Mucosa of descending colon (tissue), 3 donors: Measurements from ENCODE around the gene GRK5. TPM values are rescaled to one million over a fixed set of nuclear protein-coding genes. Genes with fewer than 3 reads are reported as not detected.

Source experiments
- ATAC-seq: fragments of 200-7000 bp; cut with Tn5 transposase; one replicate; pipeline ENCODE4 v1.9.1; 2020; ENCODE audit warnings: mild to moderate bottlenecking, moderate library complexity
- DNase-seq, 3 donors: peaks; one replicate each; pipeline ENCODE4 v3.0.0-alpha.2; 2020
- H3K36me3 ChIP-seq: fragments of 200-600 bp; one replicate; pipeline ENCODE4 v1.8.0; 2021; ENCODE audit warnings: low read depth, mild to moderate bottlenecking
- H3K4me1 ChIP-seq: fragments of 200-600 bp; one replicate; pipeline ENCODE4 v1.8.0; 2021; ENCODE audit warnings: low read depth, mild to moderate bottlenecking
- H3K4me3 ChIP-seq: fragments of 200-600 bp; one replicate; pipeline ENCODE4 v1.8.0; 2021; ENCODE audit warnings: mild to moderate bottlenecking
- H3K9me3 ChIP-seq: fragments of 200-600 bp; one replicate; pipeline ENCODE4 v1.8.0; 2021; ENCODE audit warnings: mild to moderate bottlenecking
- intact Hi-C, 2 donors: fragments of 100-400 bp; cut with DNase I in 1 of 2; cut with micrococcal nuclease in 1 of 2; formaldehyde crosslinking; loops; one replicate each; pipeline versions ENCODE4 v1.11.0 to v1.11.1; 2022; cut with DNase I, micrococcal nuclease
- total RNA-seq, 3 donors: library from RNA; stranded (reverse); fragmentation: NEBNext Ultra II Directional in 2 of 3; extraction: Animal tissue kit (Norgen Biotek cat#: 25700) in 2 of 3; gene quantifications; one replicate each; pipeline versions ENCODE4 v1.2.1 to v1.2.4, GENCODE V29; 2021 to 2023
- TF ChIP-seq, protein P1 (sequence below): fragments of 200-600 bp; IDR thresholded peaks from one replicate; pipeline ENCODE4 v1.8.0; 2022; ENCODE audit warnings: antibody characterized with exemption, mild to moderate bottlenecking
- donor health status: DM: no; HTN: no; CAD: no; lungs with moderate emphysema.
- donor health status: DM: no; HTN: no; CAD: no.
- donor health status: DM: no; HTN: yes; CAD: no.

Gene GRK5
- total RNA-seq, 3 donors from 2014 or later, result 6.6 to 27.1 (median 8.3) TPM

- TF ChIP-seq, protein P1, sequence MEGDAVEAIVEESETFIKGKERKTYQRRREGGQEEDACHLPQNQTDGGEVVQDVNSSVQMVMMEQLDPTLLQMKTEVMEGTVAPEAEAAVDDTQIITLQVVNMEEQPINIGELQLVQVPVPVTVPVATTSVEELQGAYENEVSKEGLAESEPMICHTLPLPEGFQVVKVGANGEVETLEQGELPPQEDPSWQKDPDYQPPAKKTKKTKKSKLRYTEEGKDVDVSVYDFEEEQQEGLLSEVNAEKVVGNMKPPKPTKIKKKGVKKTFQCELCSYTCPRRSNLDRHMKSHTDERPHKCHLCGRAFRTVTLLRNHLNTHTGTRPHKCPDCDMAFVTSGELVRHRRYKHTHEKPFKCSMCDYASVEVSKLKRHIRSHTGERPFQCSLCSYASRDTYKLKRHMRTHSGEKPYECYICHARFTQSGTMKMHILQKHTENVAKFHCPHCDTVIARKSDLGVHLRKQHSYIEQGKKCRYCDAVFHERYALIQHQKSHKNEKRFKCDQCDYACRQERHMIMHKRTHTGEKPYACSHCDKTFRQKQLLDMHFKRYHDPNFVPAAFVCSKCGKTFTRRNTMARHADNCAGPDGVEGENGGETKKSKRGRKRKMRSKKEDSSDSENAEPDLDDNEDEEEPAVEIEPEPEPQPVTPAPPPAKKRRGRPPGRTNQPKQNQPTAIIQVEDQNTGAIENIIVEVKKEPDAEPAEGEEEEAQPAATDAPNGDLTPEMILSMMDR, result no peak
- intact Hi-C loops, result loop anchor here (5.0 to 10.0 kb wide), 2 partner anchors 240 to 248 kb away; partner anchors contain the start of gene GRK5 (in 1 of the 2)
- no peak overlapping the region for H3K4me3 ChIP-seq
- DNase-seq (peak in 1 of 3 donors; percentile 28), ATAC-seq (no peak)
- H3K9me3 ChIP-seq, result no peaks in the 10 kb centered on the region
- no peaks in the 10 kb centered on the region for H3K4me1 ChIP-seq
- no peaks in the 10 kb centered on the region for H3K36me3 ChIP-seq
Measured at GRCh38 chr10:119444866-119445265, 237.5 kb downstream of the GRK5 start.

GRCh38 chr10:119445311-119445934 is 238.1 kb downstream of the GRK5 start:
- peak; percentile 81 to 87 (median 83) for DNase-seq
- peak; percentile 86 for ATAC-seq
- intact Hi-C loops, result loop anchor here (5.0 to 10.0 kb wide), 2 partner anchors 241 to 248 kb away; partner anchors contain the start of gene GRK5 (in 1 of the 2)
- H3K36me3 ChIP-seq, result no peaks in the 10 kb centered on the region
- TF ChIP-seq, protein P1, result peak; percentile 91
- H3K4me3 ChIP-seq, result no peak overlapping the region
- no peaks in the 10 kb centered on the region for H3K4me1 ChIP-seq
- H3K9me3 ChIP-seq, result no peaks in the 10 kb centered on the region

- no peak overlapping the region for H3K4me3 ChIP-seq
- no peaks in the 10 kb centered on the region for H3K36me3 ChIP-seq
- no peaks in the 10 kb centered on the region for H3K9me3 ChIP-seq
- DNase-seq (no peak), ATAC-seq (no peak)
- intact Hi-C loops, result loop anchor here (5.0 to 10.0 kb wide), 2 partner anchors 241 to 249 kb away; partner anchors contain the start of gene GRK5 (in 1 of the 2)
- H3K4me1 ChIP-seq, result no peaks in the 10 kb centered on the region
- TF ChIP-seq, protein P1, result no peak
Measured at GRCh38 chr10:119445935-119446317, 238.6 kb downstream of the GRK5 start.

- DNase-seq (no peak), ATAC-seq (no peak)
- intact Hi-C loops, result loop anchor here (5.0 to 10.0 kb wide), 2 partner anchors 242 to 249 kb away; partner anchors contain the start of gene GRK5 (in 1 of the 2)
- Histone ChIP-seq H3K4me3 (no peak overlapping the region), H3K36me3 (no peaks in the 10 kb centered on the region), H3K4me1 (no peaks in the 10 kb centered on the region), H3K9me3 (no peaks in the 10 kb centered on the region)
- TF ChIP-seq, protein P1, result no peak
Measured at GRCh38 chr10:119446441-119447277, 239.3 kb downstream of the GRK5 start.

- ATAC-seq (no peak), DNase-seq (no peak)
- Histone ChIP-seq H3K36me3 (no peaks in the 10 kb centered on the region), H3K9me3 (no peaks in the 10 kb centered on the region), H3K4me3 (no peak overlapping the region), H3K4me1 (no peaks in the 10 kb centered on the region)
- intact Hi-C loops, result loop anchor here (5.0 to 10.0 kb wide), 2 partner anchors 243 to 250 kb away; partner anchors contain the start of gene GRK5 (in 1 of the 2)
- TF ChIP-seq, protein P1, result no peak
Measured at GRCh38 chr10:119447421-119447820, 240.1 kb downstream of the GRK5 start.
